DOHH2 (cell line): ENCODE data around the gene ZNF385D.

Source experiments
- H3F3A ChIP-seq: fragments of 200-600 bp; sonication (generic), shearing (Covaris generic); 2 replicates; pipeline ENCODE4 v1.6.0; 2016; ENCODE audit warnings: antibody characterized with exemption, mild to moderate bottlenecking; ENCODE audit not compliant: control insufficient read depth, insufficient read depth
- H3K27ac ChIP-seq: fragments of 200-600 bp; sonication (generic); 2 replicates; pipeline ENCODE4 v1.5.1; 2014; ENCODE audit warnings: low read depth, mild to moderate bottlenecking, low read length, moderate library complexity
- H3K27me3 ChIP-seq: fragments of 200-600 bp; sonication (generic); 2 replicates; pipeline ENCODE4 v1.6.1; 2014; ENCODE audit warnings: mild to moderate bottlenecking, low read length, mixed read lengths; ENCODE audit not compliant: control insufficient read depth
- H3K36me3 ChIP-seq: fragments of 200-600 bp; sonication (generic); 2 replicates; pipeline ENCODE4 v1.6.1; 2014; ENCODE audit warnings: mild to moderate bottlenecking, low read length, moderate library complexity, mixed read lengths; ENCODE audit not compliant: control insufficient read depth
- H3K4me1 ChIP-seq: fragments of 200-600 bp; sonication (generic); 2 replicates; pipeline ENCODE4 v1.6.1; 2014; ENCODE audit warnings: mild to moderate bottlenecking, low read length, mixed read lengths; ENCODE audit not compliant: control insufficient read depth
- H3K4me2 ChIP-seq: fragments of 200-600 bp; sonication (generic); 2 replicates; pipeline ENCODE4 v1.6.0; 2014; ENCODE audit warnings: mild to moderate bottlenecking, low read length, moderate library complexity
- H3K4me3 ChIP-seq: fragments of 200-600 bp; sonication (generic); 2 replicates; pipeline ENCODE4 v1.5.1; 2014; ENCODE audit warnings: mild to moderate bottlenecking, low read length, mixed read lengths
- H3K79me2 ChIP-seq: fragments of 200-600 bp; sonication (generic); 2 replicates; pipeline ENCODE4 v1.6.1; 2014; ENCODE audit warnings: mild to moderate bottlenecking, low read length, mixed read lengths; ENCODE audit not compliant: control insufficient read depth
- H3K9me2 ChIP-seq: fragments of 200-600 bp; sonication (generic); replicated peaks from 2 replicates; pipeline ENCODE4 v1.6.1; 2014; ENCODE audit warnings: mild to moderate bottlenecking, low read length, mixed read lengths; ENCODE audit not compliant: control insufficient read depth
- H3K9me3 ChIP-seq: fragments of 200-600 bp; sonication (generic); 2 replicates; pipeline ENCODE4 v1.6.1; 2014; ENCODE audit warnings: antibody characterized with exemption, low read length, mixed read lengths; ENCODE audit not compliant: control insufficient read depth, insufficient read depth
- H4K20me1 ChIP-seq: fragments of 200-600 bp; sonication (generic); 2 replicates; pipeline ENCODE4 v1.6.0; 2014; ENCODE audit warnings: low read depth, mild to moderate bottlenecking, antibody characterized with exemption, low read length, moderate library complexity; ENCODE audit not compliant: control insufficient read depth, insufficient read depth
- CTCF ChIP-seq: fragments of 200-600 bp; sonication (generic); IDR thresholded peaks from one replicate; pipeline ENCODE4 v1.5.1; 2014; ENCODE audit warnings: antibody characterized with exemption, mild to moderate bottlenecking, low read depth, low read length; ENCODE audit not compliant: poor library complexity, severe bottlenecking
- EZH2phosphoT487 ChIP-seq: fragments of 200-600 bp; sonication (generic); IDR thresholded peaks from 2 replicates; pipeline ENCODE4 v1.6.1; 2017; ENCODE audit warnings: borderline replicate concordance, mild to moderate bottlenecking, antibody characterized with exemption, low read length, moderate library complexity, mixed read lengths

ZNF385D gene

GRCh38 chr3:21446945-21447475 is 304.0 kb downstream of the ZNF385D start:
- no peak overlapping the region for H3K4me3 ChIP-seq
- H3K9me2 ChIP-seq = no peaks in the 10 kb centered on the region
- no peaks in the 10 kb centered on the region for H3K27me3 ChIP-seq
- H3K27ac ChIP-seq = no peak overlapping the region
- no peaks in the 10 kb centered on the region for H3K36me3 ChIP-seq
- H3K4me2 ChIP-seq = no peak overlapping the region
- H3F3A ChIP-seq = no peaks in the 10 kb centered on the region
- no peaks in the 10 kb centered on the region for H3K79me2 ChIP-seq
- no peaks in the 10 kb centered on the region for H3K9me3 ChIP-seq
- H3K4me1 ChIP-seq = no peaks in the 10 kb centered on the region
- no peak for TF ChIP-seq CTCF
- no peak for TF ChIP-seq EZH2phosphoT487
- no peaks in the 10 kb centered on the region for H4K20me1 ChIP-seq

- TF ChIP-seq EZH2phosphoT487 = no peak
- no peak for TF ChIP-seq CTCF
- Histone ChIP-seq H3K79me2 (no peaks in the 10 kb centered on the region), H3K4me1 (no peaks in the 10 kb centered on the region), H4K20me1 (no peaks in the 10 kb centered on the region), H3K9me3 (no peaks in the 10 kb centered on the region), H3K36me3 (no peaks in the 10 kb centered on the region), H3K9me2 (no peaks in the 10 kb centered on the region), H3K27ac (no peak overlapping the region), H3K4me3 (no peak overlapping the region), H3K4me2 (no peak overlapping the region), H3F3A (no peaks in the 10 kb centered on the region), H3K27me3 (no peaks in the 10 kb centered on the region)
Measured at GRCh38 chr3:21446027-21446426, 305.0 kb downstream of the ZNF385D start.

GRCh38 chr3:21441821-21442220 is 309.2 kb downstream of the ZNF385D start:
- Histone ChIP-seq H3K4me3 (no peak overlapping the region), H3K9me3 (no peaks in the 10 kb centered on the region; the same call in 1 of the 2 replicates), H3K79me2 (no peaks in the 10 kb centered on the region), H4K20me1 (no peaks in the 10 kb centered on the region), H3K4me1 (no peaks in the 10 kb centered on the region), H3K36me3 (no peaks in the 10 kb centered on the region), H3K27ac (no peak overlapping the region), H3K9me2 (no peaks in the 10 kb centered on the region), H3K27me3 (no peaks in the 10 kb centered on the region), H3K4me2 (no peak overlapping the region), H3F3A (no peaks in the 10 kb centered on the region)
- TF ChIP-seq EZH2phosphoT487 (no peak), CTCF (no peak)
